H1 (cell line): Measurements from ENCODE around the gene IQGAP3. TPM values are rescaled to one million over a fixed set of nuclear protein-coding genes. Genes with fewer than 3 reads are reported as not detected.

ENCODE experiments used
- BACH1 ChIP-seq: IDR thresholded peaks from 2 replicates; pipeline ENCODE4 v1.6.1; 2012; ENCODE audit warnings: low read length, improper control_type of control experiment
- BRCA1 ChIP-seq: IDR thresholded peaks from 2 replicates; pipeline ENCODE4 v1.6.1; 2012; ENCODE audit warnings: low read depth, low read length, improper control_type of control experiment
- CBX5 ChIP-seq: fragments of 300-800, 300-1000 bp; sonication (generic); IDR thresholded peaks from 2 replicates; pipeline ENCODE4 v1.7.1; 2016; ENCODE audit warnings: antibody characterized with exemption, low read length, low read depth
- CEBPB ChIP-seq: IDR thresholded peaks from 2 replicates; pipeline ENCODE4 v1.6.1; 2012; ENCODE audit warnings: low read depth, low read length
- CHD1 ChIP-seq: IDR thresholded peaks from 2 replicates; pipeline ENCODE4 v1.6.1; 2012; ENCODE audit warnings: low read depth, low read length, improper control_type of control experiment
- CHD2 ChIP-seq: IDR thresholded peaks from 2 replicates; pipeline ENCODE4 v1.6.1; 2012; ENCODE audit warnings: low read length, improper control_type of control experiment
- EZH2 ChIP-seq: fragments of 200-600 bp; sonication (generic); IDR thresholded peaks from 2 replicates; pipeline ENCODE4 v1.7.1; 2012; ENCODE audit warnings: low read depth, mild to moderate bottlenecking, moderate library complexity, low read length, inconsistent platforms; ENCODE audit not compliant: severe bottlenecking
- GABPA ChIP-seq: IDR thresholded peaks from 2 replicates; pipeline ENCODE4 v1.6.1; 2011; ENCODE audit warnings: mild to moderate bottlenecking, low read length, moderate library complexity, borderline replicate concordance; ENCODE audit not compliant: insufficient read depth
- KDM1A ChIP-seq: fragments of 200-600, 300-600 bp; sonication (generic); IDR thresholded peaks from 2 replicates; pipeline ENCODE4 v1.7.1; 2016; ENCODE audit warnings: mild to moderate bottlenecking, low read length, borderline replicate concordance
- KDM4A ChIP-seq: IDR thresholded peaks from one replicate; pipeline ENCODE4 v1.7.1; 2012; ENCODE audit warnings: low read depth, mild to moderate bottlenecking, moderate library complexity, low read length, inconsistent platforms; ENCODE audit not compliant: severe bottlenecking
- MAFK ChIP-seq: IDR thresholded peaks from 2 replicates; pipeline ENCODE4 v1.6.1; 2012; ENCODE audit warnings: low read depth, mild to moderate bottlenecking, improper control_type of control experiment, low read length
- RAD21 ChIP-seq, 2 experiments: IDR thresholded peaks in 1 of 2; conservative IDR thresholded peaks in 1 of 2; 2 replicates each; pipeline ENCODE4 v1.6.1; 2011; ENCODE audit warnings: low read depth in 2 of 2, low read length in 2 of 2, improper control_type of control experiment in 1 of 2, inconsistent platforms in 1 of 2, mild to moderate bottlenecking in 1 of 2, moderate library complexity in 1 of 2
- RBBP5 ChIP-seq: IDR thresholded peaks from 2 replicates; pipeline ENCODE4 v1.7.1; 2012; ENCODE audit warnings: low read depth, mild to moderate bottlenecking, inconsistent platforms, low read length, moderate library complexity, borderline replicate concordance
- RNF2 ChIP-seq: fragments of 200-900, 300-1000 bp; sonication (generic); IDR thresholded peaks from 2 replicates; pipeline ENCODE4 v1.7.1; 2016; ENCODE audit warnings: borderline replicate concordance, low read depth, mild to moderate bottlenecking, antibody characterized with exemption, low read length; ENCODE audit not compliant: poor library complexity, severe bottlenecking; ENCODE audit errors: missing control alignments
- RXRA ChIP-seq: IDR thresholded peaks from 2 replicates; pipeline ENCODE4 v1.6.1; 2011; ENCODE audit warnings: low read depth, mild to moderate bottlenecking, low read length, moderate library complexity; ENCODE audit not compliant: insufficient read depth
- SAP30 ChIP-seq: fragments of 300-600 bp; sonication (generic); IDR thresholded peaks from 2 replicates; pipeline ENCODE4 v1.7.1; 2012; ENCODE audit warnings: low read length, moderate library complexity, mild to moderate bottlenecking, inconsistent platforms; ENCODE audit not compliant: insufficient read depth, insufficient replicate concordance
- SIRT6 ChIP-seq: IDR thresholded peaks from one replicate; pipeline ENCODE4 v1.7.1; 2012; ENCODE audit warnings: low read length, inconsistent platforms
- SIX5 ChIP-seq: IDR thresholded peaks from 2 replicates; pipeline ENCODE4 v1.6.1; 2011; ENCODE audit warnings: mild to moderate bottlenecking, low read depth, low read length
- SP1 ChIP-seq: IDR thresholded peaks from 2 replicates; pipeline ENCODE4 v1.6.1; 2011; ENCODE audit warnings: low read depth, low read length
- TAF1 ChIP-seq: IDR thresholded peaks from 2 replicates; pipeline ENCODE4 v1.6.1; 2011; ENCODE audit warnings: mild to moderate bottlenecking, low read depth, low read length
- TCF12 ChIP-seq: IDR thresholded peaks from 2 replicates; pipeline ENCODE4 v1.6.1; 2011; ENCODE audit warnings: low read depth, mild to moderate bottlenecking, low read length
- YY1 ChIP-seq: IDR thresholded peaks from 2 replicates; pipeline ENCODE4 v1.6.1; 2011; ENCODE audit warnings: low read depth, mild to moderate bottlenecking, low read length
- ZNF274 ChIP-seq: IDR thresholded peaks from 2 replicates; pipeline ENCODE4 v1.7.0; 2012; ENCODE audit warnings: low read length, borderline replicate concordance; ENCODE audit errors: extremely low read depth
- polyA plus RNA-seq, 7 experiments: library from polyadenylated mRNA; depleted of rRNA in 3 of 7; stranded (reverse) in 5 of 7; unstranded in 2 of 7; fragments of >200 nt in 5 of 7; fragments of 200-250 nt in 2 of 7; gene quantifications; 1 replicate in 5 of 7; 2 replicates in 1 of 7; 4 replicates in 1 of 7; pipeline versions ENCODE4 v1.2.1 to v1.2.3, GENCODE V29; 2011 to 2013; ENCODE audit warnings: missing spikeins in 2 of 7, mixed read lengths in 2 of 7
- total RNA-seq: library from RNA; stranded (reverse); fragmentation: NEBNext Ultra II Directional; extraction: Animal tissue kit (Norgen Biotek cat#: 25700); gene quantifications from 2 replicates; pipeline ENCODE4 v1.2.1, GENCODE V29; 2021

IQGAP3 gene
- total and polyA plus RNA-seq, 2 of the 8 experiments (the other 6 are each of a cell fraction or from before 2014, with no cell fraction given), result 14.6 to 22.3 TPM

DNA sequence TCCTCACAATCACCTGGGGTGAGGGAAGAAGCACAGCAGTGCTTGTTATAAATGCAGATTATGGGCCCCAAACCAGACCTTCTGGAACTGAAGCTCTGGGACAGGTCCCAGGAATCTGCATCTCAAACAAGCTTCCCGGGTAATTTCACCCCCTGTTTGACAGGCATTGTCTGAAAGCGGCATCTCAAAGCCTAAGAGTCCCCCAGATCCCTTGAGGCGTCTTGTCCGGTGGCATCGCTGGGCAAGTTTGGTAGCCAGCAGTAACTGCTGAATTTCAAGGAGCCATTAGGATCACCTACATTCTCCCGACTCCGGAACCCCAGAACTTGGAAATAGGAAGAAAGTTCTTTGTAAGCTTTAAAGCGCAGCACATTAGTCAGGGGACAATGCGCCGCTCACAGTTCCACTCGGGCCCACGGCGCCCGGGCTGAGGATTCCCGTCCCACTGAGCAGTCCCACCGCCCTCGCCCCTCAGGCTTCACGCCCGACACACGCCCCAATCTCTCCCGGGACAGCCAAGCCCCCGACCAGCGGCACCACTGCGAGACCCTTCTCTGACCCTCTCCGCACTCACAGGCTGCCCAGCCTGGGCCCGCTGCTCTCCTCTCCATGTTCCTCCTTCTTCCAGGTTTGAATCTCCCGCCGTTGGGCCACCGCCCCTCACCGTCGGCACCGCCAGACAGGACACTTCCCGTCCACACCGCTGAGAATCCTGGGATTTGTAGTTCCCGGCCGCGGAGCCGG lies at the start of gene IQGAP3 (continued):
- no peak for TF ChIP-seq CEBPB
- no peak; the same call in 1 of the 2 replicates for TF ChIP-seq CHD2
- no peak for TF ChIP-seq RNF2
- no peak for TF ChIP-seq SIRT6
- TF ChIP-seq RAD21 (IDR thresholded peaks at IDR 0.05 in 1 of 2, conservative IDR thresholded peaks at IDR 0.05 in 1 of 2; ENCODE audit: low read depth in 2 of 2, low read length in 2 of 2), result no peak
- TF ChIP-seq YY1, result no peak
- 0 out of 2 replicates have a peak, but pooled peaks have one; percentile 44 for TF ChIP-seq RBBP5
- no peak for TF ChIP-seq TCF12
- TF ChIP-seq SAP30, result peak; percentile 86
- no peak for TF ChIP-seq EZH2
- TF ChIP-seq BRCA1, result no peak
- no peak for TF ChIP-seq TAF1
- peak; percentile 78; the same call in 1 of the 2 replicates for TF ChIP-seq GABPA
- TF ChIP-seq CHD1, result no peak
- TF ChIP-seq RXRA, result no peak
- peak; percentile 17 for TF ChIP-seq KDM4A
- TF ChIP-seq CBX5, result no peak
- TF ChIP-seq SIX5, result peak; percentile 79
- no peak for TF ChIP-seq KDM1A
- no peak for TF ChIP-seq MAFK
- TF ChIP-seq SP1, result no peak
- no peak for TF ChIP-seq ZNF274
- TF ChIP-seq BACH1, result no peak
